ENCODE measurements around the gene C1orf232.

- TF ChIP-seq CTCF (IDR thresholded peaks at IDR 0.05) (no peak), EP300 (IDR thresholded peaks at IDR 0.05) (no peak)
Observed at GRCh38 chr1:26155370-26156284, 13.1 kb downstream of the C1orf232 start.
